NT2/D1 (cell line): ENCODE measurements around the gene TAOK1.

Experiments used
- YY1 ChIP-seq: IDR thresholded peaks from 2 replicates; pipeline ENCODE4 v1.6.1; 2011; ENCODE audit not compliant: insufficient read length, insufficient read depth
- ZNF274 ChIP-seq: IDR thresholded peaks from 2 replicates; pipeline ENCODE4 v1.6.1; 2011; ENCODE audit warnings: mild to moderate bottlenecking, low read depth, low read length

- no peak for TF ChIP-seq ZNF274
- no peak for TF ChIP-seq YY1
Observed at GRCh38 chr17:29586676-29587469, 196.7 kb downstream of the TAOK1 start.
